ENCODE measurements around the gene SLC26A11.
"Not testable (repeated sequence)": the region's sequence is repeated elsewhere in the genome, so short reads cannot be mapped to it uniquely, and the experiment has no call there.

Gene SLC26A11

GRCh38 chr17:80281516-80281915, 61.3 kb downstream of the SLC26A11 start:
- no peak for DNase-seq (ENCODE audit: low read depth, low spot score)

GRCh38 chr17:80283116-80283852, 63.1 kb downstream of the SLC26A11 start:
- DNase-seq (ENCODE audit: low read depth, low spot score) = peak; percentile 42

- DNase-seq (ENCODE audit: low read depth, low spot score) = peak; percentile 36
Observed at GRCh38 chr17:80284631-80285030, 64.4 kb downstream of the SLC26A11 start.

GRCh38 chr17:80285237-80285920, 65.2 kb downstream of the SLC26A11 start:
- no peak for DNase-seq (ENCODE audit: low read depth, low spot score)

- no peak for DNase-seq (ENCODE audit: low read depth, low spot score)
Observed at GRCh38 chr17:80286638-80286960, 66.4 kb downstream of the SLC26A11 start.

- DNase-seq (ENCODE audit: low read depth, low spot score) = no peak
Observed at GRCh38 chr17:80287038-80287437, 66.8 kb downstream of the SLC26A11 start.

- peak; percentile 19 for DNase-seq (ENCODE audit: low read depth, low spot score)
Observed at GRCh38 chr17:80287806-80288567, 67.8 kb downstream of the SLC26A11 start.

- no peak for DNase-seq (ENCODE audit: low read depth, low spot score)
Observed at GRCh38 chr17:80289616-80290015, 69.4 kb downstream of the SLC26A11 start.

- DNase-seq (ENCODE audit: low read depth, low spot score) = no peak
Observed at GRCh38 chr17:80290156-80290555, 69.9 kb downstream of the SLC26A11 start.

GRCh38 chr17:80291260-80291659, 71.0 kb downstream of the SLC26A11 start:
- no peak for DNase-seq (ENCODE audit: low read depth, low spot score)

GRCh38 chr17:80291691-80292487, 71.7 kb downstream of the SLC26A11 start:
- no peak for DNase-seq (ENCODE audit: low read depth, low spot score)

- no peak for DNase-seq (ENCODE audit: low read depth, low spot score)
Observed at GRCh38 chr17:80292521-80292971, 72.3 kb downstream of the SLC26A11 start.

- DNase-seq (ENCODE audit: low read depth, low spot score) = no peak
Observed at GRCh38 chr17:80294210-80294609, 74.0 kb downstream of the SLC26A11 start.

- no peak for DNase-seq (ENCODE audit: low read depth, low spot score)
Observed at GRCh38 chr17:80294653-80295052, 74.4 kb downstream of the SLC26A11 start.

GRCh38 chr17:80295146-80295545, 74.9 kb downstream of the SLC26A11 start:
- no peak for DNase-seq (ENCODE audit: low read depth, low spot score)

GRCh38 chr17:80295559-80295958, 75.3 kb downstream of the SLC26A11 start:
- no peak for DNase-seq (ENCODE audit: low read depth, low spot score)

GRCh38 chr17:80296221-80296620, 76.0 kb downstream of the SLC26A11 start:
- DNase-seq (ENCODE audit: low read depth, low spot score) = no peak

- no peak for DNase-seq (ENCODE audit: low read depth, low spot score)
Observed at GRCh38 chr17:80297996-80298560, 77.9 kb downstream of the SLC26A11 start.

- DNase-seq (ENCODE audit: low read depth, low spot score) = not testable (repeated sequence)
Observed at GRCh38 chr17:80299350-80300100, 79.3 kb downstream of the SLC26A11 start.

- not testable (repeated sequence) for DNase-seq (ENCODE audit: low read depth, low spot score)
Observed at GRCh38 chr17:80300756-80301155, 80.5 kb downstream of the SLC26A11 start.

Data from ELF-1 (cell line).